CD4-positive, alpha-beta T cell (primary cell): ENCODE measurements around the gene RPS6KA2. TPM values are rescaled to one million over a fixed set of nuclear protein-coding genes. Genes with fewer than 3 reads are reported as not detected.
A peak's percentile ranks its signal among the peaks of the same experiment; 100 is the strongest.

Experiments
- ATAC-seq: fragments of 200-7000 bp; cut with Tn5 transposase; one replicate; pipeline ENCODE4 v1.10.0; 2022; ENCODE audit warnings: mild to moderate bottlenecking; ENCODE audit not compliant: poor library complexity
- CTCF ChIA-PET: fragments of 350-600 bp; sonication (Branson Sonifier 250); formaldehyde crosslinking; loops from one replicate; lab custom pipeline; 2021; ENCODE audit warnings: antibody characterized with exemption, inconsistent platforms; lab: Charles Lee
- POLR2A ChIA-PET: fragments of 350-600 bp; sonication (Branson Sonifier 250); formaldehyde crosslinking; loops from one replicate; lab custom pipeline; 2021; ENCODE audit warnings: antibody characterized with exemption, inconsistent platforms; lab: Charles Lee
- DNase-seq, 14 experiments: peaks; one replicate each; pipeline ENCODE4 v3.0.0-alpha.2; 2013 to 2020; ENCODE audit warnings: mixed read lengths in 2 of 14
- H3K27ac ChIP-seq, 2 donors: one replicate each; pipeline versions ENCODE4 v1.5.1 to v1.7.0; 2013; ENCODE audit warnings: low read length in 2 of 2, low read depth in 1 of 2, mild to moderate bottlenecking in 1 of 2
- H3K27me3 ChIP-seq, 2 experiments: 1 replicate in 1 of 2; 2 replicates in 1 of 2; pipeline versions ENCODE4 v1.6.1 to v1.7.0; 2013; ENCODE audit warnings: low read length in 2 of 2, control low read depth in 1 of 2, mild to moderate bottlenecking in 1 of 2, moderate library complexity in 1 of 2; ENCODE audit not compliant: insufficient read depth in 2 of 2, control insufficient read depth in 1 of 2
- H3K36me3 ChIP-seq: one replicate; pipeline ENCODE4 v1.6.1; 2013; ENCODE audit warnings: low read length, control low read depth; ENCODE audit not compliant: insufficient read depth
- H3K4me1 ChIP-seq: one replicate; pipeline ENCODE4 v1.6.1; 2013; ENCODE audit warnings: low read length, control low read depth; ENCODE audit not compliant: insufficient read depth
- H3K4me3 ChIP-seq: one replicate; pipeline ENCODE4 v1.5.1; 2013; ENCODE audit warnings: mild to moderate bottlenecking, low read length, moderate library complexity
- H3K9me3 ChIP-seq, 2 experiments: 1 replicate in 1 of 2; 2 replicates in 1 of 2; pipeline versions ENCODE4 v1.6.1 to v1.7.0; 2013; ENCODE audit warnings: low read length in 2 of 2, mild to moderate bottlenecking in 2 of 2, control low read depth in 1 of 2, moderate library complexity in 1 of 2; ENCODE audit not compliant: control insufficient read depth in 1 of 2, insufficient read depth in 1 of 2
- H3K27ac Mint-ChIP-seq: one replicate; pipeline ENCODE4 v1.8.0; 2020; ENCODE audit warnings: mixed read lengths
- H3K27me3 Mint-ChIP-seq: one replicate; pipeline ENCODE4 v1.8.0; 2021; ENCODE audit warnings: mixed read lengths
- H3K36me3 Mint-ChIP-seq: one replicate; pipeline ENCODE4 v1.8.0; 2021; ENCODE audit warnings: low read depth, mixed read lengths
- H3K4me1 Mint-ChIP-seq: one replicate; pipeline ENCODE4 v1.8.0; 2021; ENCODE audit warnings: low read depth, mixed read lengths
- H3K4me3 Mint-ChIP-seq: one replicate; pipeline ENCODE4 v1.8.0; 2020; ENCODE audit warnings: mild to moderate bottlenecking, mixed read lengths
- H3K9me3 Mint-ChIP-seq: one replicate; pipeline ENCODE4 v1.8.0; 2020; ENCODE audit warnings: mixed read lengths
- intact Hi-C, 2 experiments: fragments of 100-400 bp; cut with DNase I in 1 of 2; cut with micrococcal nuclease in 1 of 2; formaldehyde crosslinking; loops; one replicate each; pipeline versions ENCODE4 v1.15.1 to v1.9.0; 2023 to 2025; cut with DNase I, micrococcal nuclease
- total RNA-seq, 174 experiments: library from RNA in 2 of 174; stranded (reverse) in 2 of 174; gene quantifications; one replicate each; pipeline ENCODE4 v1.2.3 and lab custom pipeline; 2021 to 2026
- TF ChIP-seq, protein P1 (sequence below): fragments of 200-600 bp; IDR thresholded peaks from one replicate; pipeline ENCODE4 v1.8.0; 2022; ENCODE audit warnings: antibody characterized with exemption, mild to moderate bottlenecking

Gene RPS6KA2
- total RNA-seq, 2 experiments from 2014 or later, result 5.6 to 6.2 TPM

GRCh38 chr6:166599205-166599604 is 27.8 kb downstream of the RPS6KA2 start:
- DNase-seq (no peak), ATAC-seq (no peak)
- H3K9me3 Mint-ChIP-seq, result no peaks in the 10 kb centered on the region
- ChIA-PET POLR2A (interaction anchor here (1.0 kb wide), 1 partner anchor 86 kb away, joined by 3 read pairs; no protein-coding TSS in a partner anchor), CTCF (no interaction called here)
- no peaks in the 10 kb centered on the region for H3K27me3 ChIP-seq
- no peaks in the 10 kb centered on the region for H3K36me3 Mint-ChIP-seq
- no peaks in the 10 kb centered on the region for H3K4me1 ChIP-seq
- intact Hi-C loops, result no loop called here
- no peaks in the 10 kb centered on the region for H3K9me3 ChIP-seq
- no peaks in the 10 kb centered on the region for H3K4me1 Mint-ChIP-seq
- TF ChIP-seq, protein P1, sequence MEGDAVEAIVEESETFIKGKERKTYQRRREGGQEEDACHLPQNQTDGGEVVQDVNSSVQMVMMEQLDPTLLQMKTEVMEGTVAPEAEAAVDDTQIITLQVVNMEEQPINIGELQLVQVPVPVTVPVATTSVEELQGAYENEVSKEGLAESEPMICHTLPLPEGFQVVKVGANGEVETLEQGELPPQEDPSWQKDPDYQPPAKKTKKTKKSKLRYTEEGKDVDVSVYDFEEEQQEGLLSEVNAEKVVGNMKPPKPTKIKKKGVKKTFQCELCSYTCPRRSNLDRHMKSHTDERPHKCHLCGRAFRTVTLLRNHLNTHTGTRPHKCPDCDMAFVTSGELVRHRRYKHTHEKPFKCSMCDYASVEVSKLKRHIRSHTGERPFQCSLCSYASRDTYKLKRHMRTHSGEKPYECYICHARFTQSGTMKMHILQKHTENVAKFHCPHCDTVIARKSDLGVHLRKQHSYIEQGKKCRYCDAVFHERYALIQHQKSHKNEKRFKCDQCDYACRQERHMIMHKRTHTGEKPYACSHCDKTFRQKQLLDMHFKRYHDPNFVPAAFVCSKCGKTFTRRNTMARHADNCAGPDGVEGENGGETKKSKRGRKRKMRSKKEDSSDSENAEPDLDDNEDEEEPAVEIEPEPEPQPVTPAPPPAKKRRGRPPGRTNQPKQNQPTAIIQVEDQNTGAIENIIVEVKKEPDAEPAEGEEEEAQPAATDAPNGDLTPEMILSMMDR, result no peak
- no peaks in the 10 kb centered on the region for H3K36me3 ChIP-seq
- no peak overlapping the region for H3K27ac Mint-ChIP-seq
- no peaks in the 10 kb centered on the region for H3K27me3 Mint-ChIP-seq
- H3K27ac ChIP-seq, result no peak overlapping the region
- H3K4me3 Mint-ChIP-seq, result no peak overlapping the region
- H3K4me3 ChIP-seq, result no peak overlapping the region

GRCh38 chr6:166598441-166599138 is 28.5 kb downstream of the RPS6KA2 start:
- POLR2A ChIA-PET, result interaction anchor here (1.0 kb wide), 1 partner anchor 86 kb away, joined by 3 read pairs; no protein-coding TSS in a partner anchor
- TF ChIP-seq, protein P1, result no peak
- Mint-ChIP-seq H3K36me3 (no peaks in the 10 kb centered on the region), H3K4me3 (no peak overlapping the region), H3K9me3 (no peaks in the 10 kb centered on the region), H3K27ac (no peak overlapping the region), H3K27me3 (no peaks in the 10 kb centered on the region), H3K4me1 (no peaks in the 10 kb centered on the region)
- Histone ChIP-seq H3K9me3 (no peaks in the 10 kb centered on the region), H3K4me3 (no peak overlapping the region), H3K36me3 (no peaks in the 10 kb centered on the region), H3K27ac (no peak overlapping the region), H3K4me1 (no peaks in the 10 kb centered on the region), H3K27me3 (no peaks in the 10 kb centered on the region)
- no peak for ATAC-seq
- DNase-seq, result peak in 2 of 14 experiments; percentile 17 to 35
- intact Hi-C loops, result no loop called here
- CTCF ChIA-PET, result no interaction called here

DNA sequence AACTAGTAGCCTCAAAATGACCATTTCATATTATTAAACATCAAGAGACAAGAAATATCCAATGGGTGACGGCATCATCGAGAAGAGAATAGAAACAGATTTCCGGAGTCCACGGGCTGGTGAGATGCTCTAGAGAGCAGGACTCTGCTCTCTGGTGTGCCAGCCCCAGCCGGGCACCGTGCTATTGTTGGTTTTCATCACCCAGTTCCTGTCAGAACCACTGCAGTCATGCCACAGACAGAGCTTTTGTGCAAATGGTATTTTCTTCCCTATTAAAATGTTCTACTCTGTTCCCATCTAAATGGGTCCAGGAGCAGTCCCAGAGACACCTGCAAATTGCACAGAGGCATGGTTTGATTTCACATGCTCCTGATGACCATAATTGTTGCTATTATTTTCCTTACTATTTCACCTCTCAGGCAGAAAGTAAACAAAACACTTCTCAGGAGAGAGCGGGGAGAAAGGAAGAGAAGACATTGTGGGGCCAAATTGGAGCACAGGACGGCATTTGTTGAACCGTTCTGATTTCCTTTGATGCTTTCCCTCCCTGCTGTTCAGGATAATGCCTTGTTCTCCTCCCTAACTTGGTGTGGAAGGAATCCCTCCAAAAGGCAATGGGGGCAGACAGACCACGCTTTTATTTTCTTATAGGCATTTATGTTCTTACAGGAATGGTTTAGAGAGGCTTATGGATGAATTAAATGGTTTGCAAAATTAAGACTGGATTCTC is 29.2 kb downstream of the RPS6KA2 start:
- Mint-ChIP-seq H3K27ac (no peak overlapping the region), H3K4me1 (no peaks in the 10 kb centered on the region), H3K4me3 (no peak overlapping the region), H3K27me3 (no peaks in the 10 kb centered on the region), H3K36me3 (no peaks in the 10 kb centered on the region), H3K9me3 (no peaks in the 10 kb centered on the region)
- CTCF ChIA-PET, result no interaction called here
- Histone ChIP-seq H3K9me3 (no peaks in the 10 kb centered on the region), H3K4me3 (no peak overlapping the region), H3K4me1 (no peaks in the 10 kb centered on the region), H3K27me3 (no peaks in the 10 kb centered on the region), H3K36me3 (no peaks in the 10 kb centered on the region), H3K27ac (no peak overlapping the region)
- POLR2A ChIA-PET, result no interaction called here
- no peak for ATAC-seq
- intact Hi-C loops, result no loop called here
- no peak for DNase-seq
- TF ChIP-seq, protein P1, result no peak
